Measurements from ENCODE around the gene CECR2.
A peak's percentile ranks its signal among the peaks of the same experiment; 100 is the strongest.

The CECR2 gene

GRCh38 chr22:17493419-17493981 is 124.2 kb downstream of the CECR2 start:
- peaks cover 2% of the 10 kb centered on the region for H3K79me1 ChIP-seq (ENCODE audit: low read depth, low read length)
- no peaks in the 10 kb centered on the region for H3K9me3 ChIP-seq (replicated peaks in 1 of 2; ENCODE audit: control insufficient read depth in 2 of 2, insufficient read depth in 1 of 2, low read depth in 1 of 2, low read length in 2 of 2)
- no peak overlapping the region for H3K4ac ChIP-seq (ENCODE audit: low read length)
- H2BK5ac ChIP-seq (ENCODE audit: low read length): no peak overlapping the region
- no peak overlapping the region for H2BK15ac ChIP-seq (ENCODE audit: low read length)
- H2AFZ ChIP-seq (ENCODE audit: low read length): no peak overlapping the region
- no peak overlapping the region for H2AK5ac ChIP-seq (ENCODE audit: low read depth, low read length)
- no peak overlapping the region for H2BK120ac ChIP-seq (ENCODE audit: low read depth, low read length)
- no peak overlapping the region for H4K8ac ChIP-seq (ENCODE audit: low read depth, low read length)
- H3K27ac ChIP-seq (replicated peaks; ENCODE audit: low read length): peak overlapping the region; percentile 51
- no CpG with 5 or more reads among the region's 3 CpGs for WGBS, 2 donors (ENCODE audit: extremely low coverage in 2 of 2, insufficient read length in 2 of 2, insufficient replicate concordance in 1 of 2)
- H3K23ac ChIP-seq (ENCODE audit: low read depth, low read length, poor library complexity): no peak overlapping the region
- H3K4me3 ChIP-seq (ENCODE audit: low read length in 2 of 2): no peak overlapping the region
- H3K27me3 ChIP-seq (ENCODE audit: control insufficient read depth in 3 of 3, insufficient read depth in 3 of 3, low read depth in 1 of 3, low read length in 3 of 3): no peaks in the 10 kb centered on the region
- H3K4me1 ChIP-seq (ENCODE audit: control insufficient read depth in 2 of 2, insufficient read depth in 1 of 2, low read depth in 1 of 2, low read length in 2 of 2): peaks cover 8 to 10% of the 10 kb centered on the region in 2 donors
- no peak overlapping the region for H3K4me2 ChIP-seq (ENCODE audit: insufficient read depth, low read length, poor library complexity, severe bottlenecking)
- no peak for DNase-seq (ENCODE audit: low spot score)
- H3K36me3 ChIP-seq (replicated peaks in 1 of 2; ENCODE audit: control insufficient read depth in 2 of 2, insufficient read depth in 2 of 2, low read length in 2 of 2): peaks cover 12 to 36% of the 10 kb centered on the region in 2 donors
- H3K14ac ChIP-seq (ENCODE audit: low read length): no peak overlapping the region
- H3K9ac ChIP-seq (ENCODE audit: low read depth, low read length, poor library complexity): no peak overlapping the region
- no peak overlapping the region for H2BK12ac ChIP-seq (ENCODE audit: low read length)
- no peak overlapping the region for H4K91ac ChIP-seq (ENCODE audit: low read depth, low read length, poor library complexity)
- H3K18ac ChIP-seq (ENCODE audit: low read length): no peak overlapping the region

GRCh38 chr22:17496841-17497240 is 127.6 kb downstream of the CECR2 start:
- Histone ChIP-seq H2BK5ac (ENCODE audit: low read length) (no peak overlapping the region), H4K8ac (ENCODE audit: low read depth, low read length) (no peak overlapping the region), H3K4me3 (ENCODE audit: low read length in 2 of 2) (no peak overlapping the region), H2BK12ac (ENCODE audit: low read length) (no peak overlapping the region), H3K9me3 (replicated peaks in 1 of 2; ENCODE audit: control insufficient read depth in 2 of 2, insufficient read depth in 1 of 2, low read depth in 1 of 2, low read length in 2 of 2) (no peaks in the 10 kb centered on the region), H3K4ac (ENCODE audit: low read length) (no peak overlapping the region), H3K18ac (ENCODE audit: low read length) (no peak overlapping the region), H3K23ac (ENCODE audit: low read depth, low read length, poor library complexity) (no peak overlapping the region), H3K4me1 (ENCODE audit: control insufficient read depth in 2 of 2, insufficient read depth in 1 of 2, low read depth in 1 of 2, low read length in 2 of 2) (peaks cover 6 to 8% of the 10 kb centered on the region in 2 donors), H3K27ac (replicated peaks; ENCODE audit: low read length) (no peak overlapping the region), H3K4me2 (ENCODE audit: insufficient read depth, low read length, poor library complexity, severe bottlenecking) (no peak overlapping the region), H3K36me3 (replicated peaks in 1 of 2; ENCODE audit: control insufficient read depth in 2 of 2, insufficient read depth in 2 of 2, low read length in 2 of 2) (peaks cover 16 to 54% of the 10 kb centered on the region in 2 donors), H3K27me3 (ENCODE audit: control insufficient read depth in 3 of 3, insufficient read depth in 3 of 3, low read depth in 1 of 3, low read length in 3 of 3) (no peaks in the 10 kb centered on the region), H4K91ac (ENCODE audit: low read depth, low read length, poor library complexity) (no peak overlapping the region), H2BK15ac (ENCODE audit: low read length) (no peak overlapping the region), H3K9ac (ENCODE audit: low read depth, low read length, poor library complexity) (no peak overlapping the region), H2AFZ (ENCODE audit: low read length) (no peak overlapping the region), H2AK5ac (ENCODE audit: low read depth, low read length) (no peak overlapping the region), H2BK120ac (ENCODE audit: low read depth, low read length) (no peak overlapping the region), H3K79me1 (ENCODE audit: low read depth, low read length) (peaks cover 2% of the 10 kb centered on the region), H3K14ac (ENCODE audit: low read length) (no peak overlapping the region)
- no peak for DNase-seq (ENCODE audit: low spot score)
- WGBS, 2 donors (ENCODE audit: extremely low coverage in 2 of 2, insufficient read length in 2 of 2, insufficient replicate concordance in 1 of 2): no CpG with 5 or more reads among the region's 5 CpGs

GRCh38 chr22:17501679-17502285 is 132.5 kb downstream of the CECR2 start:
- Histone ChIP-seq H3K27me3 (ENCODE audit: control insufficient read depth in 3 of 3, insufficient read depth in 3 of 3, low read depth in 1 of 3, low read length in 3 of 3) (no peaks in the 10 kb centered on the region), H3K79me1 (ENCODE audit: low read depth, low read length) (peaks cover 3% of the 10 kb centered on the region), H4K91ac (ENCODE audit: low read depth, low read length, poor library complexity) (no peak overlapping the region), H3K18ac (ENCODE audit: low read length) (no peak overlapping the region), H3K27ac (replicated peaks; ENCODE audit: low read length) (no peak overlapping the region), H2AK5ac (ENCODE audit: low read depth, low read length) (no peak overlapping the region), H3K4me1 (ENCODE audit: control insufficient read depth in 2 of 2, insufficient read depth in 1 of 2, low read depth in 1 of 2, low read length in 2 of 2) (no peaks in the 10 kb centered on the region), H2BK12ac (ENCODE audit: low read length) (no peak overlapping the region), H3K4ac (ENCODE audit: low read length) (no peak overlapping the region), H2BK15ac (ENCODE audit: low read length) (no peak overlapping the region), H4K8ac (ENCODE audit: low read depth, low read length) (no peak overlapping the region), H3K4me2 (ENCODE audit: insufficient read depth, low read length, poor library complexity, severe bottlenecking) (no peak overlapping the region), H3K23ac (ENCODE audit: low read depth, low read length, poor library complexity) (no peak overlapping the region), H3K9ac (ENCODE audit: low read depth, low read length, poor library complexity) (no peak overlapping the region), H3K4me3 (ENCODE audit: low read length in 2 of 2) (no peak overlapping the region), H3K36me3 (replicated peaks in 1 of 2; ENCODE audit: control insufficient read depth in 2 of 2, insufficient read depth in 2 of 2, low read length in 2 of 2) (peaks cover 40 to 85% of the 10 kb centered on the region in 2 donors), H3K14ac (ENCODE audit: low read length) (no peak overlapping the region), H2BK5ac (ENCODE audit: low read length) (no peak overlapping the region), H2BK120ac (ENCODE audit: low read depth, low read length) (no peak overlapping the region), H3K9me3 (replicated peaks in 1 of 2; ENCODE audit: control insufficient read depth in 2 of 2, insufficient read depth in 1 of 2, low read depth in 1 of 2, low read length in 2 of 2) (no peaks in the 10 kb centered on the region), H2AFZ (ENCODE audit: low read length) (no peak overlapping the region)
- DNase-seq (ENCODE audit: low spot score): peak; percentile 42
- no CpG with 5 or more reads among the region's 12 CpGs for WGBS, 2 donors (ENCODE audit: extremely low coverage in 2 of 2, insufficient read length in 2 of 2, insufficient replicate concordance in 1 of 2)

- Histone ChIP-seq H2BK12ac (ENCODE audit: low read length) (no peak overlapping the region), H3K27me3 (ENCODE audit: control insufficient read depth in 3 of 3, insufficient read depth in 3 of 3, low read depth in 1 of 3, low read length in 3 of 3) (no peaks in the 10 kb centered on the region), H3K9ac (ENCODE audit: low read depth, low read length, poor library complexity) (no peak overlapping the region), H3K23ac (ENCODE audit: low read depth, low read length, poor library complexity) (no peak overlapping the region), H2AFZ (ENCODE audit: low read length) (no peak overlapping the region), H2BK15ac (ENCODE audit: low read length) (no peak overlapping the region), H3K14ac (ENCODE audit: low read length) (no peak overlapping the region), H2BK120ac (ENCODE audit: low read depth, low read length) (no peak overlapping the region), H3K27ac (replicated peaks; ENCODE audit: low read length) (no peak overlapping the region), H2BK5ac (ENCODE audit: low read length) (no peak overlapping the region), H4K8ac (ENCODE audit: low read depth, low read length) (no peak overlapping the region), H2AK5ac (ENCODE audit: low read depth, low read length) (no peak overlapping the region), H3K4me1 (ENCODE audit: control insufficient read depth in 2 of 2, insufficient read depth in 1 of 2, low read depth in 1 of 2, low read length in 2 of 2) (no peaks in the 10 kb centered on the region), H3K4me2 (ENCODE audit: insufficient read depth, low read length, poor library complexity, severe bottlenecking) (no peak overlapping the region), H3K18ac (ENCODE audit: low read length) (no peak overlapping the region), H3K79me1 (ENCODE audit: low read depth, low read length) (no peaks in the 10 kb centered on the region), H3K36me3 (replicated peaks in 1 of 2; ENCODE audit: control insufficient read depth in 2 of 2, insufficient read depth in 2 of 2, low read length in 2 of 2) (peaks cover 37 to 94% of the 10 kb centered on the region in 2 donors), H4K91ac (ENCODE audit: low read depth, low read length, poor library complexity) (no peak overlapping the region), H3K9me3 (replicated peaks in 1 of 2; ENCODE audit: control insufficient read depth in 2 of 2, insufficient read depth in 1 of 2, low read depth in 1 of 2, low read length in 2 of 2) (no peaks in the 10 kb centered on the region), H3K4ac (ENCODE audit: low read length) (no peak overlapping the region), H3K4me3 (ENCODE audit: low read length in 2 of 2) (no peak overlapping the region)
- DNase-seq (ENCODE audit: low spot score): no peak
- no CpG with 5 or more reads among the region's 3 CpGs for WGBS, 2 donors (ENCODE audit: extremely low coverage in 2 of 2, insufficient read length in 2 of 2, insufficient replicate concordance in 1 of 2)
These were observed 138.8 kb downstream of the CECR2 start for GRCh38 chr22:17508110-17508509.
